Thyroid gland (tissue), 4 donors: Measurements from ENCODE around the gene OR52E1.

Experiments
- CTCF ChIP-seq, 6 experiments: fragments of 200-600 bp in 3 of 6; fragments of 450-650 bp in 3 of 6; sonication (generic) in 3 of 6; IDR thresholded peaks; one replicate each; pipeline ENCODE4 v1.5.1; 2016 to 2019; ENCODE audit warnings: antibody characterized with exemption in 6 of 6, mild to moderate bottlenecking in 2 of 6, inconsistent platforms in 1 of 6, moderate library complexity in 1 of 6
- POLR2A ChIP-seq, 2 donors: fragments of 450-650 bp; IDR thresholded peaks; one replicate each; pipeline ENCODE4 v1.6.1; 2017; ENCODE audit warnings: antibody characterized with exemption in 2 of 2, mild to moderate bottlenecking in 2 of 2, moderate library complexity in 1 of 2

GRCh38 chr11:5071799-5072198, 2.4 kb downstream of the OR52E1 start:
- TF ChIP-seq CTCF (IDR thresholded peaks at IDR 0.05) (no peak), POLR2A (IDR thresholded peaks at IDR 0.05) (no peak)
